C4-2B (cell line): ENCODE data around the gene COL4A2.

ENCODE experiments used
- H3K27ac ChIP-seq: fragments of 450-650 bp; 2 replicates; pipeline ENCODE4 v1.5.1; 2017
- ZFX ChIP-seq: fragments of 450-650 bp; IDR thresholded peaks from 2 replicates; pipeline ENCODE4 v1.6.1; 2017
- TF ChIP-seq, protein P1 (sequence below): fragments of 450-650 bp; conservative IDR thresholded peaks from 2 replicates; pipeline ENCODE4 v1.5.1; 2017; ENCODE audit warnings: mild to moderate bottlenecking

Gene COL4A2

DNA sequence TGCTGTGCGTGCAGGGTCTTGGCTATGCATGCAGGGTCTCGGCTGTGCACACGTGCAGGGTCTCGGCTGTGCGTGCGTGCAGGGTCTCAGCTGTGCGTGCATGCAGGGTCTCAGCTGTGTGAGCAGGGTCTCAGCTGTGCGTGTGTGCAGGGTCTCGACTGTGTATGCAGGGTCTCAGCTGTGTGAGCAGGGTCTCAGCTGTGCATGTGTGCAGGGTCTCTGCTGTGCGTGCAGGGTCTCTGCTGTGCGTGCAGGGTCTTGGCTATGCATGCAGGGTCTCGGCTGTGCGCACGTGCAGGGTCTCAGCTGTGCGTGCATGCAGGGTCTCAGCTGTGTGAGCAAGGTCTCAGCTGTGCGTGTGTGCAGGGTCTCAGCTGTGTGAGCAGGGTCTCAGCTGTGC is 212.0 kb downstream of the COL4A2 start:
- TF ChIP-seq, protein P1, sequence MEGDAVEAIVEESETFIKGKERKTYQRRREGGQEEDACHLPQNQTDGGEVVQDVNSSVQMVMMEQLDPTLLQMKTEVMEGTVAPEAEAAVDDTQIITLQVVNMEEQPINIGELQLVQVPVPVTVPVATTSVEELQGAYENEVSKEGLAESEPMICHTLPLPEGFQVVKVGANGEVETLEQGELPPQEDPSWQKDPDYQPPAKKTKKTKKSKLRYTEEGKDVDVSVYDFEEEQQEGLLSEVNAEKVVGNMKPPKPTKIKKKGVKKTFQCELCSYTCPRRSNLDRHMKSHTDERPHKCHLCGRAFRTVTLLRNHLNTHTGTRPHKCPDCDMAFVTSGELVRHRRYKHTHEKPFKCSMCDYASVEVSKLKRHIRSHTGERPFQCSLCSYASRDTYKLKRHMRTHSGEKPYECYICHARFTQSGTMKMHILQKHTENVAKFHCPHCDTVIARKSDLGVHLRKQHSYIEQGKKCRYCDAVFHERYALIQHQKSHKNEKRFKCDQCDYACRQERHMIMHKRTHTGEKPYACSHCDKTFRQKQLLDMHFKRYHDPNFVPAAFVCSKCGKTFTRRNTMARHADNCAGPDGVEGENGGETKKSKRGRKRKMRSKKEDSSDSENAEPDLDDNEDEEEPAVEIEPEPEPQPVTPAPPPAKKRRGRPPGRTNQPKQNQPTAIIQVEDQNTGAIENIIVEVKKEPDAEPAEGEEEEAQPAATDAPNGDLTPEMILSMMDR = no peak
- TF ChIP-seq ZFX = no peak
- H3K27ac ChIP-seq = no peak overlapping the region

DNA sequence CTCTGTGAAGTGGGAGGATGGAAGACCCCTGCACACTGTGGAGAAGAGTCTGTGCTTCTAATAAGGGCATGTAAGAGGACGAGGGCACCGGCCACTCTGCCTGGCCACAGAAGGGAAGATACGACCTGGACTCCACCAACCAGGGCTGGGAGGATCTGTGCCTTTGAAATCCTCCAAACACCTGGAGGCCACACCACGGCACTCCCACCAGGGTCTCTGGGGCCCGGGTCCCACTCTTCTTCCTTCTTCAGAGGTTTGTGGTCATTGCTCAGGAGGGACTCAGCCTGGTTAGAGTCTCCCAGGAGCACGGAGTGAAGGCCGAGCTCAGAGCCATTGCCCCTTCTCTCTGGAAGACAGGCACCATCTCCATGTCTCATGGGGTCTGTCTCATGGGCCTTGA is 212.4 kb downstream of the COL4A2 start:
- TF ChIP-seq ZFX = no peak
- TF ChIP-seq, protein P1 = no peak
- H3K27ac ChIP-seq = no peak overlapping the region

DNA sequence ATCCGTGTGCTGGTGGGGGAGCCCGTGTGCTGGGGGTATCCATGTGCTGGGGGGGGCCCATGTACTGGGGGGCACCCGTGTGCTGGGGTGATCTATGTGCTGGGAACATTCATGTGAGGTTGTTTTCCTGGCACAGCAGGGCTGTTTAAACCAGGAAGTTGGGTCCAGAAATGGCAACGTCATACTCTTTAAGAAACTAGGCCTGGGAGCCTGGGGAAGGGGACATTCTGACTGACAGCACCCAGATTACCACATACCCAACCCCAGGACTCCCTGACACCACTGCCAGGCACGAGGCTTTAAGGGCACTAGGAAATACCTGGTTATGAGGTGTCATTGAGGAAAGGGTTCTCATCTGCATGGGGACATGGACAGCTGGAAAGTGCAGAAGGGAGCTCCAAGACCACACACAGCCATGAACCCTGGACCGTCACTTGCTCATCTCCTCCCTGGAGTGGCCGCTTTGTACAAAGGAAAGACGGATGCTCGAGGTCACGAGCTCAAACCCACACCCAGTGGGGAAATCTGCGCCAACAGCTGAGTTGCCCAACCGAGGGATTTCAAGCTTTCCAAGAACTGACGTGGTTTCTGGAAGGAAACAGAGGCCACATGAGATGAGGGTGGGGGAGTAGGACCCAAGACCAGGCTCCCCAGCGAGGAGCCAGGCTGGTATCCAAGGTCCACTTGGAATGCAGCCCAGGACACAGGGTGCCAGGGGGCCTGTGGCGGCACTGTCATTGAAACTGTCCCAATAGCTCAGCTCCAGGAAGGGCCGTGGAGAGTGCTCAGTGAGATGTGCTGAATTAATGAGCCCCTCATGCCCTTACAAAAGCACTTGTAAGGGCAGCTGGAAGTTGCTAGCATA is 213.6 kb downstream of the COL4A2 start:
- TF ChIP-seq ZFX = no peak
- TF ChIP-seq, protein P1 = no peak
- H3K27ac ChIP-seq = peak overlapping the region; percentile 47

DNA sequence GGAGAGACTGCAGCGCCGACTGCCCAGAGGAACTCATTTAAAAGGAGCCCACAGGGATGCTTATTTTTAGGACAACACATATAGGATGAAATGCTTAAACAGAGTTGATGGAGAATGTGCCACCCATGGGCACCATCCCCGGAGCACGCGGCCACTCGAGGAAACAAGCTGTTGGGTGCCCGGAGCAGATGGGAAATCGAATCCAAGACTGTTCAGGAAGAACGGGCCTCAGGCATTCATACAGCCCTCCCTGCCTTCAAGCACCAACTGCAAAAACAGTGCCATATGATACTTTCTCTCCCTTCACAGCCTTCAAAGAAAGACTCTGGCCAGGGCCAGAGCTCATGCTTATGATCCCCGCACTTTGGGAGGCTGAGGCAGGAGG is 214.2 kb downstream of the COL4A2 start:
- TF ChIP-seq, protein P1 = no peak
- TF ChIP-seq ZFX = no peak
- peak overlapping the region; percentile 47 for H3K27ac ChIP-seq

DNA sequence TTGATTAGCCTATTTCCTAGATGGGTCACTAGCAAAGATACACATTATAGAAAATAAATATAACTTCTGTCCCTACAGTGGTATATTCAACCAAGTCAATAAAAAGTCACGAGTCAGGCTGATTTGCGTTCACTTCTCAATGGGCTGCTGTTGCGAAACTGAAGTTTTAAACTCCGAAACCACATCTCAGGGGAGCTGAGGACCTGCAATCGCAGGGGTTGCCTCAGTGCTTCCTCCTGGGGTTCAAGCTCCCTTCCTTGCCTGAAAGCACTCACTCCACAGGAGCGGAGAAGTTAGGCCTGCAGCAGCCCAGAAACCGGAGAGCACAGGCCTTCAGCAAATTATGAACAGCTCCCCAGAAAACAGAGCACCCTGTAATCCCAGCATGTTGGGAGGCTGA is 214.9 kb downstream of the COL4A2 start:
- peak overlapping the region; percentile 47; the same call in 1 of the 2 replicates for H3K27ac ChIP-seq
- TF ChIP-seq, protein P1 = no peak
- no peak for TF ChIP-seq ZFX

DNA sequence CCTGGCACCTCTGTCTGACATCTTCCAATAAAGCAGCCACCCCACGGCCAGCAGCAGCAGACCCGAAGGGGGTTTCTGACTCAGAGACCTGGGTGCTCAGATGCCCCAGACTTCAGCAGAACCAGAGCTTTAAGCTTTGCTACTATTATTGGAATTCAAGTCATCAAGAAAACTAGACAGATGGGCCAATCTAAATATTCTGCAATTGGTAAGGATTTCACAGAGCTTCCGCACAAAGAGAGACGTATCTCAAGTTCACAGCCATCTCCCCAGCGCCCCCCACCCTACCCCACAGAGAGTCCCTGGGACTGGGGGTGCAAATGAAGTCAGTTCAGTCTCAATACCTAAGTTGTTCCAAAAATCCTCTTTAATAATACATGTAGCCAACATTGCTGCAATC is 215.6 kb downstream of the COL4A2 start:
- no peak overlapping the region for H3K27ac ChIP-seq
- TF ChIP-seq, protein P1 = no peak
- TF ChIP-seq ZFX = no peak

DNA sequence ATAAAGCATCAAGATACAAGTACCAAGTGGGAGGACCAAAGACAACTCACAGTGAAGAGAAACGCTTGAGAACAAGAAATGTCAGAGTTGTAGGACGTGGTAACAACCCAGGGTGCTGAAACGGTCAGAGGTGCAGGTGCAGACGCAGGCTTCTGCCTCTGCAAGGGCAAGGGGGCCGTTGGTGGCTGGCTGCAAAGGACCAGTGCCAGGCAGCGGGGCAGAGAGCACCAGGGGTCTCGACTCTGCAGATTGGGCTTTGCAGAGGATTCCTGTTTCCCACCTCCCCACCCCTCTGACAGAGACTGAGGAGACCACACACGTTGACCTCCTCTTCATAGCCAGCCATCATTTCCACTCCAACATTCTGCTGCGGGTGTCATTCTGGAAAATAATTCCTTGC is 216.1 kb downstream of the COL4A2 start:
- no peak overlapping the region for H3K27ac ChIP-seq
- TF ChIP-seq, protein P1 = no peak
- no peak for TF ChIP-seq ZFX
